Renal pelvis (tissue), 4 donors: Measurements from ENCODE around the gene CACNB2. TPM values are rescaled to one million over a fixed set of nuclear protein-coding genes. Genes with fewer than 3 reads are reported as not detected.

Experiments used
- DNase-seq: peaks from one replicate; pipeline ENCODE4 v3.0.0-alpha.2; 2013
- polyA plus RNA-seq, 3 donors: library from polyadenylated mRNA; unstranded; fragments of 120-200 nt; gene quantifications; one replicate each; pipeline ENCODE4 v1.2.1, GENCODE V29; 2013; ENCODE audit not compliant: insufficient read length in 3 of 3

CACNB2 gene
- polyA plus RNA-seq, 3 donors = 2.4 to 6.1 (median 4.9) TPM

- DNase-seq = no peak
Observed at GRCh38 chr10:18224626-18225445, 84.6 kb downstream of the CACNB2 start.

- no peak for DNase-seq
Observed at GRCh38 chr10:18226336-18226735, 86.1 kb downstream of the CACNB2 start.

GRCh38 chr10:18229826-18230225 lies 89.6 kb downstream of the CACNB2 start:
- DNase-seq = no peak

DNA sequence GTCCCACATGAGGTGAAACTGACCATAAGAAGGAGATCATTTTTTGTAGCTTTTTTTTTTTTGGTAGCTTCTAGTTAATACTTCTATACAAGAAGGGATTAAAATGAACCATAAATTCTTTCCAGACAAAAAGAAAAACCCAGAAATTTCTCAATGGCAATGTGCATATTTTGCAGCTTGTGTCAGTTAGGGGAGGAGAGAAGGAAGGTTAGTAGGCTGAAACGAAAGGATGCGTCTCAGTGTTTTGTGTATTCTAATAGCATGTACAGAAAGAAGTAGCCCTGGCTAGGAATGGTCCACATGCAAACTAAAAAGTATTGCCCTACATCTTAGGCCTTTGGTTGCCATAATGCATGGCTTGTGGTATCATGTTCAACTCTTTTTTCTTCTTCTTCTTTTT lies 90.6 kb downstream of the CACNB2 start:
- DNase-seq = no peak

DNA sequence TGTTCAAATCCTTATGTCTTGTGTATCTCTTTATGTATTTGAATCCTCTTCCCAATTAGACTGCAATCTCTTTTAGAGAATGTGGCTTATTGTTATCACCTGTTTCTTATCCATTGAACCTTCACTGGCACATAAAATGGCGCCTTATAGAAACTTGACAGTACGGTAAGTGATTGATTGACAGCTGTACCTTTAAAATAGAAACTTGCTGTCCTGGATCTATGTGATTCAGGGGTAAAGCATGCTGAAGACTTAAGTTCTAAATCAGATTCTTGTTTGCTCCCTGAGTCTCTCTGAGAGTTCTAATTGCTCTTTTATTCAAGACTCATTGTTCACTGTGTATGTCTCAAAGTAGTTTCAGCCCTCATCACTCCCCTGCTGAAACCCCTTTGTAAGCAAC lies 91.3 kb downstream of the CACNB2 start:
- no peak for DNase-seq

- no peak for DNase-seq
Observed at GRCh38 chr10:18233775-18234174, 93.6 kb downstream of the CACNB2 start.

DNA sequence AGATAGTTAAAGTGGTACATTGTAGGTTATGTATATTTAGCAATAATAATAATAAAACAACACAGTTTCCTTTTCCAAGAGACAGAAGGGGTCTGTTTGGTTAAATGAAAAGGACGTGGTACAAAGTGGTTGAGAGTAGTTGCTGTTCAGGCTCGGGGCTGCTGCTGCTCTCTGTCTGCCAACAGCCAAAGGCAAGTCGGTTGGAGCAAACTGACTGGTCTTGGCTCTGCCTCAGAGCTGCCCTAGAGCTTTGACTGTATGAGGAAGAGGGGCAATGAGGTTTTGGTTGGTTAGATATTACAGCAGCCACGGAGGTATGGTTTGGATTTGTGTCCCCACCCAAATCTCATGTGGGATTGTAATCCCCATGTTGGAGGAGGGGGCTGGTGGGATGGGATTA lies 95.3 kb downstream of the CACNB2 start:
- no peak for DNase-seq

- DNase-seq = no peak
Observed at GRCh38 chr10:18236756-18237155, 96.5 kb downstream of the CACNB2 start.

DNA sequence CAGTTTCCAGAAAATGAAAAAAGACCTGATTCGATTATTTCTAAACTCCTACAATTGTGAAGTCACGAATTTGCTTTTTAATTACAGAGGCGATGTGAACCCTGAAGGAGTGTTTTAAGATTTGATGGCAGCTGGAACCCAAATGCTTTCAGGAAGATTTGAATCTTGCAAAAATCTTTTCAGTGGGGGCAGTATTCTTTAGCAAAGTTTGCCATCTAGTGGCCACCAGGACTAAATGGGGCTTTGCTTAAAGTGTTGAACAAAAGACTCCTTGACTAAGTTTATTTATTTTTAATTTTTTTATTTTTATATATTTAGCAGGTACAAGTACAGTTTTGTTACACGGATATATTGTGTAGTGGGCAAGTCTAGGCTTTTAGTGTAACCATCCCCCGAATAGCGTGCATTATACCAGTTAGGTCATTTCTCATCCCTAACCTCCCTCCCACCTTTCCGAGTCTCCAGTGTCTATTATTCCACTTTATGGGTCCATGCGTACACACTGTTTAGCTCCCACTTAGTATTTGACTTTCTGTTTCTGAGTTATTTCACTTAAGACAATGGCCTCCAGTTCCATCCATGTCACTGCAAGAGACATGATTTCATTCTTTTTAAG lies 98.8 kb downstream of the CACNB2 start:
- peak; percentile 28 for DNase-seq

GRCh38 chr10:18240185-18240882 lies 100.1 kb downstream of the CACNB2 start:
- no peak for DNase-seq

- no peak for DNase-seq
Observed at GRCh38 chr10:18246967-18247366, 106.7 kb downstream of the CACNB2 start.

- no peak for DNase-seq
Observed at GRCh38 chr10:18252086-18252485, 111.9 kb downstream of the CACNB2 start.

GRCh38 chr10:18254086-18254485 lies 113.9 kb downstream of the CACNB2 start:
- DNase-seq = no peak

GRCh38 chr10:18254692-18255091 lies 114.5 kb downstream of the CACNB2 start:
- DNase-seq = no peak

DNA sequence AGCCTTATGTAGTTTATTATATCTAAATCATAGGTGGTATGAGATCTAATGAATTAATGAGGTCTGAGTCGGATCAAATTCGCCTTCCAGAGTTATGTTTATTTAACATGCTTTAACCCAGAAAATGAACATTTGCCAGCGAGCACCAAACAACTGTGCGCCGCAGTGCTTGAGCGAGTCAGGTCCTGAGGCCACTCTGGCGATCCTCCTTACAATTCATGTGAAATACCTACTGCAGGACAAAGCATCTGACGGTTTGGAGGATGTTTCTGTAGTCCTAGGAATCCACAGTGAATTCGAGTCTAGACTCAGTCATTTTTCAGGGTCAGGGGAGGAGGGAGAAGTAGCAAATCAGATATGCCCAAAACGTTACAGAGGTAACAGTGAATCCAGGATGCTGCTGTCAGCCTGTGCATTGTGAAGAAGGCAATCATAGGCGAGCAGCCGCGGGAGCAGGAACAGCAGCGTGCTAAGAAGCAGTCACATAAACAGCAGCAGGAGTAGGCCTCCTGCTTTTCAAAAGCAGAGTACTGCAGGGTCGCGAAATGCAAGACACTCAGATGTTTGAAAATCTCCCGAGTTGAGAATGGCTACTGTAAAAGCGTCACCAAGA lies 120.2 kb downstream of the CACNB2 start:
- no peak for DNase-seq

DNA sequence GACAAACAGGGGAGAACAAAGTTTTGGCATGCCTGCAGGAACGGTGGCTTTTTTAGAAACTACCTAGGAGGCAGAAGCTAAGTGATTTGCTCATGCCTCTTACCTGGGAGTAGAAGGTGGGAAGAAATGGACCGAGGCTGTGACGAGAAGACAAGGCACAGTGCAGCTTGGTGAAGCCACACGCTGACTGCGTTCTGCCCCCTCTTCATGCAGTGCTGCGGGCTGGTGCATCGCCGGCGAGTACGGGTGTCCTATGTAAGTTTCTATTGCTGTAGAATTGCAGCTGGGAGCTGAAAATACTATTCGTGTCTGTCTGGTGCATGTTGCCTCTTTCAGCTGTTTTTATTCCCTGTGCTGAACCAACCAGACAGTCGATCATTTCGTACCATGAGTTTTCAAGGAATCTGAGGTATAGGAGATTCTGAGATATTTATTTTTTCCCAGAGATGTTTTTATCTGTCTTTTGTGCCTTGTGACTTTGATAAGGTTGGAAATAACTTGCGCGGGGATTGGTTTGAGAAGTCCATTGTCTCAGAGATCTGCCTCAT lies 120.9 kb downstream of the CACNB2 start:
- no peak for DNase-seq

DNA sequence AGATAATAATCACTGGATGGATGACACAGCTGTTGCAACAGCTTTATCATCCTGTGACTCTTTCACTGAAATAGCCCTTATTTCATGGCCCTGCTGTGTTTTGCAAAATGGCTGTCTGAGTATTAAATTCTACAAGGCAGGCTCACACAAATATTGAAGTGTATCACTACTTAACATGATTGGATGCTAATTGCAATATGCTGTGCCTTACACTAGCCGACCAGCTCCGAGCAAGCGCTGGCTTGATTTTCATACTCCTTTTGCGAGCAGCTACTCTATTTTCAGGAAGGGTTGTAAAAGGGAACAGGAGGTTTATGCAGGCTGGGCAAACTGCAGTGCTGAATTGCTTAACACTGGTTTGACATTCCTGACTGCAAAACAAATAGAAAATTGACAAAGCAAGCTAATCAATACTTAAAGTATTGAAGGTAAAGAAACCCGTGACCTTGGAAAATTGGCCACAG lies 121.6 kb downstream of the CACNB2 start:
- DNase-seq = no peak

DNA sequence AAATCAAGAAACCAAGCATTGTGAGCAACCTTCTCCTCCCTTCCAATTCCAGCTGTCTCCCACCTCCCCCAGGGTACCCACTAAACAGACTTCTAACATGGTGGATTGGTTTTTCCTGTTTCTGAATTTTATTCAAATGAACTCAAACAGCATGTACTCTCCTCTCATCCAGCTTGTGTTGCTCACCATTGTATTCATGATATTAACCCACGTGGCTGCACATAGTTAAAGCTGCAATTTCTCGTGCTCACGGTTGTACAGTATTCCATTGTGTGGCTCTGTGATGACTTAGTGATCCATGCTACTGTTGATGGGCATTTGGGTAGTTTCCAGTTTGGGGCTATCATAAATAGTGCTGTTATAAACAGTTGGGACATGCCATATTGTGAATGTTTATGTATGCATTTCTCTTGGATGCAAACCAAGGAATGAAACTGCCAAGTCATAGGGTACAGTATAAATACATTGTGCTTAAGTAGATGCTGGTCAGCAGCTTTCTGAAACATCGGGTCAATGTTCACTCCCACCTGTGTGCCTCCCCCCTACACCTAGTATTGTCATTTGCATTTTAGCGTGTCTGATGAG lies 124.3 kb downstream of the CACNB2 start:
- DNase-seq = no peak

DNA sequence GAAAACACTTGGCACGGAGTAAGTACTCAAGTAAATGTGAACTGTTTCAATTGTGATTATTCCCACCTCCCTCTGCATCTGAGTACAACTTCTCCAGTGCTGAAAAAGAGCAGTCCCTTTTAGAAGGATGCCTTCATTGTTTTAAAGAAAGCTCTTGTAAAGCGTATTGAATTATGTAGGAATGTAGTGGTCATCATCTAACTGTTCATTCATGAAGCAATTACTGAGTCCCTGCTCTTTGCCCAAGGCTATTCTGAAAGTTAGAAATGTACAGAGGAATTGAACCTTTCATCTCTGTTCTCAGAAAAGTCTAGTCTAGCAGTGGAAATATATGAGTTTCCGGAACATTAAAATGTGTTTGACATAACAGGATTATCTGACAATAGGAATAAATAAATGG lies 127.8 kb downstream of the CACNB2 start:
- DNase-seq = no peak

DNA sequence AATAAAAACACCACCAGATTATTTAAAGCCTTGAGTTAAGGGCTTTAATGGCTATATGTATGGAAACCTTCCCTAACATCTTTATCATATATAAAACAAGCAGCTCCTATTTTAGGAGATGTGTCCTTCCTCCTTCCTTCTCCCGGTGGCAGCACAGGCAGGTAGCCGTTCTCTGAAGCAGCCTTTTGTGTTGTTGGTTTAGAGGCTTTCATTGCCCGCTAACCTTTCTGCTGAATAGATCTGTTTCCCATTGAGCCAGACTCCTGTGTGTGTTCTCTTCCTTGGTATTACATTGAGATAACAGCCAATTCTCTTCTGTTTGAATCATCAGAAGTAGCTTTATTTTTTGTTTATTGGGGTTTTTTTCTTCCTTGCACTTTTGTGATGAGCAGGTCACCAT lies 131.3 kb downstream of the CACNB2 start:
- no peak for DNase-seq

DNA sequence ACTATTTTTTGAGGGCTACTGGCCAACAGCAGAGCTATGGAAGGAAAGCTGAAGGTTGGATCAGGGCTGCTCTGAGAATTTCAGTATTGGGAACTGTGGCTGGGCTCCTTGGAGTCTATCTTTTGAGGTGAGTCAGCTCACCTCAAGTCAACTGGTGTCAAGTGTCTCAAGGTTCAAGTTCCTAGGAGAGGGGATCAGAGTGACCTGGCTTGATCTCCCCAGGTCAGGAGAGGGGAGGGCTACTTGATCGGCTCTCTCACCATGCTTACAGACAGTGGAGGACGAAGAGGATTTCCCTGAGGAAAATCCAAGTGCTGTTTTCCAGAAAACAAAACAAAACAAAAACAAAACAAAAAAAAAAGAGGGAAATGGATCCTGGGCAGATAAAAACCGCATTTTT lies 132.8 kb downstream of the CACNB2 start:
- no peak for DNase-seq

GRCh38 chr10:18278181-18278580 lies 138.0 kb downstream of the CACNB2 start:
- no peak for DNase-seq
